GM23338 (cell line): ENCODE results near the gene MYBPC2. TPM values are rescaled to one million over a fixed set of nuclear protein-coding genes. Genes with fewer than 3 reads are reported as not detected.

ENCODE experiments used
- ATAC-seq: fragments of 200-7000 bp; cut with Tn5 transposase; 3 replicates; pipeline ENCODE4 v1.9.1; 2020
- DNase-seq: peaks from one replicate; pipeline ENCODE4 v3.0.0-alpha.2; 2015; ENCODE audit warnings: low spot score
- H2AFZ ChIP-seq: fragments of 200-600 bp; sonication (generic); 2 replicates; pipeline ENCODE4 v1.8.0; 2016; ENCODE audit warnings: antibody characterized with exemption, mild to moderate bottlenecking, moderate library complexity
- H3F3A ChIP-seq: fragments of 200-600 bp; sonication (generic); replicated peaks from 2 replicates; pipeline ENCODE4 v1.8.0; 2017; ENCODE audit warnings: antibody characterized with exemption, mixed run types, low read depth
- H3K27ac ChIP-seq: fragments of 200-600 bp; sonication (generic); 2 replicates; pipeline ENCODE4 v1.6.1; 2016; ENCODE audit warnings: low read depth
- H3K27me3 ChIP-seq: fragments of 200-600 bp; sonication (generic); 2 replicates; pipeline ENCODE4 v1.8.0; 2016; ENCODE audit warnings: mild to moderate bottlenecking, mixed run types, moderate library complexity; ENCODE audit not compliant: insufficient read depth
- H3K36me3 ChIP-seq: fragments of 200-600 bp; sonication (generic); 2 replicates; pipeline ENCODE4 v1.8.0; 2016; ENCODE audit warnings: mild to moderate bottlenecking; ENCODE audit not compliant: insufficient read depth
- H3K4me1 ChIP-seq: fragments of 200-600 bp; sonication (generic); 2 replicates; pipeline ENCODE4 v1.8.0; 2016; ENCODE audit warnings: mild to moderate bottlenecking, moderate library complexity; ENCODE audit not compliant: insufficient read depth
- H3K4me2 ChIP-seq: fragments of 200-600 bp; sonication (generic); 2 replicates; pipeline ENCODE4 v1.7.1; 2017; ENCODE audit warnings: mixed run types
- H3K4me3 ChIP-seq: fragments of 200-600 bp; sonication (generic); 2 replicates; pipeline ENCODE4 v1.6.1; 2016; ENCODE audit warnings: mixed run types
- H3K79me2 ChIP-seq: fragments of 200-600 bp; sonication (generic); replicated peaks from 2 replicates; pipeline ENCODE4 v1.8.0; 2017; ENCODE audit warnings: mild to moderate bottlenecking; ENCODE audit not compliant: insufficient read depth
- H3K9me2 ChIP-seq: fragments of 200-600 bp; sonication (generic); 2 replicates; pipeline ENCODE4 v1.8.0; 2017; ENCODE audit not compliant: insufficient read depth
- H4K20me1 ChIP-seq: fragments of 200-600 bp; sonication (generic); replicated peaks from 2 replicates; pipeline ENCODE4 v1.8.0; 2017; ENCODE audit warnings: mild to moderate bottlenecking; ENCODE audit not compliant: insufficient read depth
- H3K27ac Mint-ChIP-seq: 2 replicates; pipeline ENCODE4 v1.8.0; 2020; ENCODE audit warnings: inconsistent platforms, mild to moderate bottlenecking, moderate library complexity, mixed read lengths
- H3K27me3 Mint-ChIP-seq: 3 replicates; pipeline ENCODE4 v1.8.0; 2022; ENCODE audit warnings: low read depth, mild to moderate bottlenecking, moderate library complexity, mixed read lengths, inconsistent platforms; ENCODE audit not compliant: insufficient read depth, poor library complexity
- H3K36me3 Mint-ChIP-seq: 3 replicates; pipeline ENCODE4 v1.8.0; 2021; ENCODE audit warnings: low read depth, mild to moderate bottlenecking, inconsistent platforms, moderate library complexity, mixed read lengths
- H3K4me1 Mint-ChIP-seq: 3 replicates; pipeline ENCODE4 v1.8.0; 2020; ENCODE audit warnings: mild to moderate bottlenecking, inconsistent platforms, mixed read lengths
- H3K4me3 Mint-ChIP-seq: 3 replicates; pipeline ENCODE4 v1.8.0; 2021; ENCODE audit warnings: moderate library complexity, mild to moderate bottlenecking, inconsistent platforms, mixed read lengths
- H3K9me3 Mint-ChIP-seq: 3 replicates; pipeline ENCODE4 v1.8.0; 2020; ENCODE audit warnings: moderate library complexity, mild to moderate bottlenecking, inconsistent platforms, mixed read lengths
- EZH2phosphoT487 ChIP-seq: fragments of 200-600 bp; sonication (generic); IDR thresholded peaks from one replicate; pipeline ENCODE4 v1.8.1; 2018; ENCODE audit warnings: antibody characterized with exemption; ENCODE audit not compliant: unreplicated experiment
- NANOG ChIP-seq: IDR thresholded peaks from 2 replicates; pipeline ENCODE4 v1.6.1; 2016; ENCODE audit warnings: antibody characterized with exemption, borderline replicate concordance
- REST ChIP-seq: IDR thresholded peaks from one replicate; pipeline ENCODE4 v1.6.1; 2018; ENCODE audit warnings: antibody characterized with exemption; ENCODE audit not compliant: unreplicated experiment
- ZNF114 ChIP-seq: fragments of 250-450 bp; sonication (Bioruptor Pico); IDR thresholded peaks from 2 replicates; pipeline ENCODE4 v1.5.0; 2020; ENCODE audit warnings: mild to moderate bottlenecking, moderate library complexity
- polyA plus RNA-seq: library from polyadenylated mRNA; unstranded; fragments of >200 nt; fragmentation: Nextera tagmentation; extraction: Ambion mirVana; gene quantifications from 2 replicates; pipeline ENCODE4 v1.2.1, GENCODE V29; 2016
- total RNA-seq: library from RNA; depleted of rRNA; stranded (reverse); fragments of >200 nt; shearing (Covaris generic); gene quantifications from 2 replicates; pipeline ENCODE4 v1.2.3, GENCODE V29; 2014
- TF ChIP-seq, protein P1 (sequence below), 2 experiments: fragments of 200-600 bp in 1 of 2; sonication (generic) in 1 of 2; conservative IDR thresholded peaks; 2 replicates each; pipeline versions ENCODE4 v1.5.1 to v1.6.1; 2016 to 2017; ENCODE audit warnings: antibody characterized with exemption in 2 of 2, low read depth in 2 of 2, mild to moderate bottlenecking in 2 of 2, moderate library complexity in 1 of 2

The MYBPC2 gene
- total and polyA plus RNA-seq, 2 experiments from 2014 or later: 4.2 to 5.9 TPM

DNA sequence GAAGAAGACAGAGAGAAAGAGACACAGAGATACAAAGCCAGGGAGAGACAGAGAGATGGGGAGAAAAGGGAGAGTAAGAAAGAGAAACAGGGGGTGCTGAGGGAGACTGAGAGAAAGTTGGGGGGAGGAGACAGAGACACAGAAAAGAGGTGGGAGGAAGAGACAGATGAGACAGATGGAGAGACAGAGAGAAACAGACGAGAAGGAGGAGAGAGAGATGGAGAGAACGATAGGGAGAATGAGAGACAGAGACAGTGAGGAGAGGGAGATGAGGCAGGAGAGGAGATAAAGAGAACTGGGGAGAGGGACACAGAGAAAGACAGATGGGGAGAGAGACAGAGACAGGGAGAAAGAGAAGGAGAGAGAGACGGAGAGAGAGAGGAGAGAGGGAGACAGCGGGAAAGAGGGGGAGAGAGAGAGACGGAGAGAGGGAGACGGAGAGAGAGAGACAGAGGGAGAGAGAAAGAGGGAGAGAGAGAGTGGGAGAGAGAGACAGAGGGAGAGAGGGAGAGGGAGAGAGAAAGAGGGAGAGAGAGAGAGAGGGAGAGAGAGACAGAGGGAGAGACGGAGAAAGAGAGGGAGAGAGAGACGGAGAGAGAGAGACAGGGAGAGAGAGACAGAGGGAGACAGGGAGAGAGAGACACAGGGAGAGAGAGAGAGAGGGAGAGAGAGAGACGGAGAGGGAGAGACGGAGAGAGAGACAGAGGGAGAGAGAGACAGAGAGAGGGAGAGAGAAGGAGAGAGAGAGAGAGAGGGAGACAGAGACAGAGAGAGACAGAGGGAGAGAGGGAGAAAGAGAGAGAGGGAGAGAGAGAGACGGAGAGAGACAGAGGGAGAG lies 65.7 kb downstream of the MYBPC2 start (continued):
- TF ChIP-seq REST: no peak
- TF ChIP-seq EZH2phosphoT487: no peak
- TF ChIP-seq ZNF114 (CRISPR knock-in tag): no peak

GRCh38 chr19:50500060-50500752 lies 67.5 kb downstream of the MYBPC2 start:
- H3K4me2 ChIP-seq: peak overlapping the region; percentile 80
- H3K4me1 ChIP-seq: peaks cover 7% of the 10 kb centered on the region; the same call in 1 of the 2 replicates
- peak overlapping the region; percentile 53 for H3K4me3 ChIP-seq
- no peaks in the 10 kb centered on the region for H4K20me1 ChIP-seq
- no peak overlapping the region for H3K27ac Mint-ChIP-seq
- ATAC-seq (no peak; the same call in 2 of the 3 replicates), DNase-seq (peak; percentile 68)
- no peak overlapping the region for H2AFZ ChIP-seq
- H3K9me3 Mint-ChIP-seq: peaks cover 56% of the 10 kb centered on the region
- no peaks in the 10 kb centered on the region for H3K4me1 Mint-ChIP-seq
- no peaks in the 10 kb centered on the region for H3K36me3 ChIP-seq
- H3F3A ChIP-seq: no peaks in the 10 kb centered on the region
- no peaks in the 10 kb centered on the region for H3K79me2 ChIP-seq
- H3K9me2 ChIP-seq: no peaks in the 10 kb centered on the region
- H3K27ac ChIP-seq: no peak overlapping the region
- peaks cover 12% of the 10 kb centered on the region for H3K27me3 Mint-ChIP-seq
- peaks cover 16% of the 10 kb centered on the region for H3K36me3 Mint-ChIP-seq
- H3K4me3 Mint-ChIP-seq: no peak overlapping the region
- peaks cover 54% of the 10 kb centered on the region for H3K27me3 ChIP-seq
- TF ChIP-seq NANOG: no peak
- TF ChIP-seq, protein P1, sequence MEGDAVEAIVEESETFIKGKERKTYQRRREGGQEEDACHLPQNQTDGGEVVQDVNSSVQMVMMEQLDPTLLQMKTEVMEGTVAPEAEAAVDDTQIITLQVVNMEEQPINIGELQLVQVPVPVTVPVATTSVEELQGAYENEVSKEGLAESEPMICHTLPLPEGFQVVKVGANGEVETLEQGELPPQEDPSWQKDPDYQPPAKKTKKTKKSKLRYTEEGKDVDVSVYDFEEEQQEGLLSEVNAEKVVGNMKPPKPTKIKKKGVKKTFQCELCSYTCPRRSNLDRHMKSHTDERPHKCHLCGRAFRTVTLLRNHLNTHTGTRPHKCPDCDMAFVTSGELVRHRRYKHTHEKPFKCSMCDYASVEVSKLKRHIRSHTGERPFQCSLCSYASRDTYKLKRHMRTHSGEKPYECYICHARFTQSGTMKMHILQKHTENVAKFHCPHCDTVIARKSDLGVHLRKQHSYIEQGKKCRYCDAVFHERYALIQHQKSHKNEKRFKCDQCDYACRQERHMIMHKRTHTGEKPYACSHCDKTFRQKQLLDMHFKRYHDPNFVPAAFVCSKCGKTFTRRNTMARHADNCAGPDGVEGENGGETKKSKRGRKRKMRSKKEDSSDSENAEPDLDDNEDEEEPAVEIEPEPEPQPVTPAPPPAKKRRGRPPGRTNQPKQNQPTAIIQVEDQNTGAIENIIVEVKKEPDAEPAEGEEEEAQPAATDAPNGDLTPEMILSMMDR (conservative IDR thresholded peaks at IDR 0.05; ENCODE audit: low read depth in 2 of 2): peak; percentile 37 to 41
